DND-41 (cell line): ENCODE results near the gene GSS.

Experiments used
- ATAC-seq: fragments of 200-7000 bp; cut with Tn5 transposase; 3 replicates; pipeline ENCODE4 v1.9.1; 2021; ENCODE audit warnings: low read depth; ENCODE audit not compliant: insufficient read depth
- DNase-seq: peaks from one replicate; pipeline ENCODE4 v3.0.0-alpha.2; 2020
- H2AFZ ChIP-seq: 2 replicates; pipeline ENCODE4 v1.6.0; 2012; ENCODE audit warnings: low read depth, low read length
- H3K27ac ChIP-seq: 2 replicates; pipeline ENCODE4 v1.5.1; 2012; ENCODE audit warnings: low read length, inconsistent platforms
- H3K27me3 ChIP-seq: fragments of 200-600 bp; sonication (generic); 2 replicates; pipeline ENCODE4 v1.6.0; 2012; ENCODE audit warnings: low read length, mild to moderate bottlenecking, inconsistent platforms; ENCODE audit not compliant: insufficient read depth, poor library complexity
- H3K36me3 ChIP-seq: 2 replicates; pipeline ENCODE4 v1.5.1; 2012; ENCODE audit warnings: low read length, inconsistent platforms; ENCODE audit not compliant: insufficient read depth
- H3K4me1 ChIP-seq: 2 replicates; pipeline ENCODE4 v1.5.1; 2012; ENCODE audit warnings: mild to moderate bottlenecking, low read length; ENCODE audit not compliant: insufficient read depth
- H3K4me2 ChIP-seq: 2 replicates; pipeline ENCODE4 v1.6.0; 2012; ENCODE audit warnings: mild to moderate bottlenecking, moderate library complexity, low read length, inconsistent platforms; ENCODE audit not compliant: insufficient read depth
- H3K4me3 ChIP-seq, 2 experiments: fragments of 200-600 bp in 1 of 2; shearing (Covaris generic) in 1 of 2; 2 replicates each; pipeline ENCODE4 v1.5.1; 2012 to 2016; ENCODE audit warnings: inconsistent platforms in 2 of 2, low read length in 2 of 2, mild to moderate bottlenecking in 2 of 2, low read depth in 1 of 2, moderate library complexity in 1 of 2
- H3K79me2 ChIP-seq: 2 replicates; pipeline ENCODE4 v1.6.0; 2012; ENCODE audit warnings: low read length, inconsistent platforms; ENCODE audit not compliant: insufficient read depth
- H3K9ac ChIP-seq: 2 replicates; pipeline ENCODE4 v1.6.0; 2012; ENCODE audit warnings: low read depth, mild to moderate bottlenecking, inconsistent platforms, low read length, moderate library complexity
- H3K9me3 ChIP-seq: 2 replicates; pipeline ENCODE4 v1.5.1; 2012; ENCODE audit warnings: low read length, moderate library complexity, mild to moderate bottlenecking, inconsistent platforms; ENCODE audit not compliant: insufficient read depth, severe bottlenecking
- H4K20me1 ChIP-seq: 2 replicates; pipeline ENCODE4 v1.6.0; 2012; ENCODE audit warnings: low read length; ENCODE audit not compliant: insufficient read depth
- EZH2 ChIP-seq: IDR thresholded peaks from 3 replicates; pipeline ENCODE4 v1.6.1; 2012; ENCODE audit warnings: borderline replicate concordance, low read depth, mild to moderate bottlenecking, moderate library complexity, low read length, inconsistent platforms; ENCODE audit not compliant: severe bottlenecking
- TF ChIP-seq, protein P1 (sequence below): IDR thresholded peaks from 2 replicates; pipeline ENCODE4 v1.5.1; 2012; ENCODE audit warnings: borderline replicate concordance, low read length, moderate library complexity, mild to moderate bottlenecking; ENCODE audit not compliant: poor library complexity, severe bottlenecking; ENCODE audit errors: extremely low read depth

Gene GSS

DNA sequence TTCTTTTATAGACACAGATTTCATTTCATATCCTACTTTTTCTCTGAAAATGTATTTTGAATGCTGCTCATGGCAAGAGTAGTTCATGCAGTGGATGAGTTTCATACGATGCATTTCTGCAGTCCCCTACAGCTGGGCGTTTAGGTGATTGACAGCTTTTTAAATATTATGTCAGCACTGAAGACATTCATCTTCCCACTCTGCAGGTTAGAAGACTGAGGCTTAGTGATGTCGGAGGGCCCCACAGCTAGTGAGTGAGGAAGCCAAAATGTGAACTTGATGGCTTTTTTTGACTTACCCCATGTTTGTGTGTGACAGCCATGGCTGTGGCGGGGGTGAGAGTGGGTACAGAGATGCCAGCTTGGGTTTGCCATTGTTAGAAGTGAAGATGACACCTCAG, 33.5 kb upstream of the GSS start:
- Histone ChIP-seq H3K4me2 (no peak overlapping the region), H4K20me1 (peaks cover 8% of the 10 kb centered on the region; the same call in 1 of the 2 replicates), H3K9me3 (no peaks in the 10 kb centered on the region), H3K4me1 (no peaks in the 10 kb centered on the region), H3K9ac (no peak overlapping the region), H3K27ac (no peak overlapping the region), H2AFZ (no peak overlapping the region), H3K27me3 (no peaks in the 10 kb centered on the region), H3K36me3 (peaks cover 14% of the 10 kb centered on the region), H3K4me3 (no peak overlapping the region), H3K79me2 (no peaks in the 10 kb centered on the region)
- TF ChIP-seq EZH2 = no peak
- TF ChIP-seq, protein P1, sequence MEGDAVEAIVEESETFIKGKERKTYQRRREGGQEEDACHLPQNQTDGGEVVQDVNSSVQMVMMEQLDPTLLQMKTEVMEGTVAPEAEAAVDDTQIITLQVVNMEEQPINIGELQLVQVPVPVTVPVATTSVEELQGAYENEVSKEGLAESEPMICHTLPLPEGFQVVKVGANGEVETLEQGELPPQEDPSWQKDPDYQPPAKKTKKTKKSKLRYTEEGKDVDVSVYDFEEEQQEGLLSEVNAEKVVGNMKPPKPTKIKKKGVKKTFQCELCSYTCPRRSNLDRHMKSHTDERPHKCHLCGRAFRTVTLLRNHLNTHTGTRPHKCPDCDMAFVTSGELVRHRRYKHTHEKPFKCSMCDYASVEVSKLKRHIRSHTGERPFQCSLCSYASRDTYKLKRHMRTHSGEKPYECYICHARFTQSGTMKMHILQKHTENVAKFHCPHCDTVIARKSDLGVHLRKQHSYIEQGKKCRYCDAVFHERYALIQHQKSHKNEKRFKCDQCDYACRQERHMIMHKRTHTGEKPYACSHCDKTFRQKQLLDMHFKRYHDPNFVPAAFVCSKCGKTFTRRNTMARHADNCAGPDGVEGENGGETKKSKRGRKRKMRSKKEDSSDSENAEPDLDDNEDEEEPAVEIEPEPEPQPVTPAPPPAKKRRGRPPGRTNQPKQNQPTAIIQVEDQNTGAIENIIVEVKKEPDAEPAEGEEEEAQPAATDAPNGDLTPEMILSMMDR = no peak
- ATAC-seq = no peak
- DNase-seq = no peak

DNA sequence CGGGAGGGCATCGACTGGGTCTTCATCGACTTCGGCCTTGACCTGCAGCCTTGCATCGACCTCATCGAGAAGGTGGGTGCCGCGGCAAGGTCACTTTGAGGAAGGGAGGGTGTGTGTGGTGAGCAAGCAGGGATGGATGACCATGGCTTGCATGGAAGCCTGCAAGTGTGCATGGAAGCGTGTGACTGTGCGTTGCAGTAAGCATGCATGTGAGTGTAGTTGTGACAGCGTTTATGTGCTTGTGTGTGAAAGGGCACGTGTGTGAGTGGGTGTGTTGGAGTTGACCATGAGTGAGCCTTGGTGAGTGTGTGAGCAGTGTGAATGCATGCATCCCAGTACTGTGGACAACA, 32.6 kb upstream of the GSS start:
- no peaks in the 10 kb centered on the region for H3K79me2 ChIP-seq
- no peaks in the 10 kb centered on the region for H3K27me3 ChIP-seq
- no peaks in the 10 kb centered on the region for H3K9me3 ChIP-seq
- no peak overlapping the region for H3K4me2 ChIP-seq
- no peaks in the 10 kb centered on the region for H3K4me1 ChIP-seq
- H3K4me3 ChIP-seq = no peak overlapping the region
- H2AFZ ChIP-seq = no peak overlapping the region
- no peak overlapping the region for H3K9ac ChIP-seq
- ATAC-seq (no peak), DNase-seq (no peak)
- no peak overlapping the region for H3K27ac ChIP-seq
- peaks cover 10% of the 10 kb centered on the region; the same call in 1 of the 2 replicates for H4K20me1 ChIP-seq
- peaks cover 4% of the 10 kb centered on the region for H3K36me3 ChIP-seq
- no peak for TF ChIP-seq EZH2
- TF ChIP-seq, protein P1 = no peak

DNA sequence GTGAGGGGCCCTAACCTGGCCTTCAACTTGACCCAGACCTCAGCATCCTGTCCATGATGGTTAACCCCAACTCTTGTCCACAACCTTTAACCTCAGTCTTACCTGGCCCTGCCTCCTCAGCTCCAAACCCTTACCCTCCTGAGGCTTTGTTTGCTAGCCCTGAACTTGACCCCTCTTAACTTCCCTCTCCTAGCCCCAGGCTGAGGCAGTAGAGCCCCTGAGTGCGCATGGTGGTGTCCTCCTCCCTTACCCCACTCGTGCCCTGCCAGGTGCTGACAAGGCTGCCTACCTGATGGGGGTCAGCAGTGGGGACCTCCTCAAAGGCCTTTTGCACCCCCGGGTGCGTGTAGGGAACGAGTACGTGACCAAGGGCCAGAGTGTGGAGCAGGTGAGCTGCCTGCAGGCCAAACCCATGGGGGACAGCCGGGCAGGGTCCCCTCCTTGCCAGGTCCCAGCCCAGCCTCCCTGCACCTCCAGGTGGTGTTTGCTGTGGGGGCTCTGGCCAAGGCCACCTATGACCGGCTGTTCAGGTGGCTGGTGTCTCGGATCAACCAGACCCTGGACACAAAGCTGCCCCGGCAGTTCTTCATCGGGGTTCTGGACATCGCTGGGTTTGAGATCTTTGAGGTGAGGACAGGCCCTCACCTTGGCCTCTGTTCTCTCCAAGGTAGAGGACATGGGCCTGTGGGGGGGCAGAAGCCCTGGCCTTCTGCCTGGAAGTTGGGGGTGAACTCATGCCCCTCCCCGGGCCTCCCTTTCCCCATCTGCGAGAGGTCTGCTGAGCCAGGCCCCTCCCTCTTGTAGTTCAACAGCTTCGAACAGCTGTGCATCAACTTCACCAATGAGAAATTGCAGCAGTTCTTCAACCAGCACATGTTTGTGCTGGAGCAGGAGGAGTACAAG, 31.9 kb upstream of the GSS start:
- H3K4me3 ChIP-seq = no peak overlapping the region
- H3K9me3 ChIP-seq = no peaks in the 10 kb centered on the region
- no peaks in the 10 kb centered on the region for H3K4me1 ChIP-seq
- H3K4me2 ChIP-seq = no peak overlapping the region
- H2AFZ ChIP-seq = no peak overlapping the region
- no peaks in the 10 kb centered on the region for H3K36me3 ChIP-seq
- no peaks in the 10 kb centered on the region for H3K27me3 ChIP-seq
- H3K79me2 ChIP-seq = no peaks in the 10 kb centered on the region
- H3K9ac ChIP-seq = no peak overlapping the region
- no peak overlapping the region for H3K27ac ChIP-seq
- H4K20me1 ChIP-seq = peaks cover 5% of the 10 kb centered on the region; the same call in 1 of the 2 replicates
- ATAC-seq (peak; percentile 27; the same call in 1 of the 3 replicates), DNase-seq (no peak)
- no peak for TF ChIP-seq EZH2
- TF ChIP-seq, protein P1 = no peak
